Measurements from ENCODE around the gene GPX3.

GRCh38 chr5:151024440-151025249 is 4.3 kb downstream of the GPX3 start:
- TF ChIP-seq POLR2A (IDR thresholded peaks at IDR 0.05) (no peak), CTCF (IDR thresholded peaks at IDR 0.05) (no peak)
